ENCODE results near the gene SLC38A11. TPM values are rescaled to one million over a fixed set of nuclear protein-coding genes. Genes with fewer than 3 reads are reported as not detected.
"Not testable (repeated sequence)": the region's sequence is repeated elsewhere in the genome, so short reads cannot be mapped to it uniquely, and the experiment has no call there.

SLC38A11 gene
- total RNA-seq, 1 experiment from 2014 or later: not detected

- H4K20me1 ChIP-seq (ENCODE audit: insufficient read depth); H3K27me3 ChIP-seq (ENCODE audit: insufficient read depth, low read length); H2AFZ ChIP-seq (ENCODE audit: low read depth, low read length, poor library complexity, severe bottlenecking); H3K9me3 ChIP-seq (ENCODE audit: control insufficient read depth in 1 of 2, insufficient read depth in 1 of 2, low read depth in 1 of 2, low read length in 2 of 2); H3K79me2 ChIP-seq (ENCODE audit: insufficient read depth, low read length); H3K36me3 ChIP-seq (ENCODE audit: control insufficient read depth in 1 of 2, insufficient read depth in 2 of 2, low read length in 2 of 2); H3K4me1 ChIP-seq (ENCODE audit: control insufficient read depth in 1 of 2, insufficient read depth in 2 of 2, low read length in 2 of 2); intact Hi-C loops (cut with micrococcal nuclease); POLR2A ChIA-PET; H3K9ac ChIP-seq (ENCODE audit: low read length); ATAC-seq; CTCF ChIA-PET; RAD21 ChIA-PET (ENCODE audit: low non-redundant PET in 1 of 2, low total read pairs in 2 of 2, uncharacterized antibody in 2 of 2, unreplicated experiment in 2 of 2); H3K9me2 ChIP-seq (ENCODE audit: insufficient read depth); H3K27ac ChIP-seq (ENCODE audit: low read depth, low read length); DNase-seq (ENCODE audit: low read depth, low spot score); H3K4me3 ChIP-seq (replicated peaks in 1 of 2; ENCODE audit: low read depth in 1 of 2, low read length in 2 of 2); BruUV-seq (replicated peaks); H3K4me2 ChIP-seq (ENCODE audit: low read length): not testable (repeated sequence)
Measured at GRCh38 chr2:164988805-164989204, 33.5 kb upstream of the SLC38A11 start.

- POLR2A ChIA-PET; H3K36me3 ChIP-seq (ENCODE audit: control insufficient read depth in 1 of 2, insufficient read depth in 2 of 2, low read length in 2 of 2); H3K4me1 ChIP-seq (ENCODE audit: control insufficient read depth in 1 of 2, insufficient read depth in 2 of 2, low read length in 2 of 2); RAD21 ChIA-PET (ENCODE audit: low non-redundant PET in 1 of 2, low total read pairs in 2 of 2, uncharacterized antibody in 2 of 2, unreplicated experiment in 2 of 2); H3K4me3 ChIP-seq (replicated peaks in 1 of 2; ENCODE audit: low read depth in 1 of 2, low read length in 2 of 2); CTCF ChIA-PET; H3K9me2 ChIP-seq (ENCODE audit: insufficient read depth); H3K4me2 ChIP-seq (ENCODE audit: low read length); H3K9ac ChIP-seq (ENCODE audit: low read length); H2AFZ ChIP-seq (ENCODE audit: low read depth, low read length, poor library complexity, severe bottlenecking); ATAC-seq; H4K20me1 ChIP-seq (ENCODE audit: insufficient read depth); H3K9me3 ChIP-seq (ENCODE audit: control insufficient read depth in 1 of 2, insufficient read depth in 1 of 2, low read depth in 1 of 2, low read length in 2 of 2); intact Hi-C loops (cut with micrococcal nuclease); H3K79me2 ChIP-seq (ENCODE audit: insufficient read depth, low read length); BruUV-seq (replicated peaks); H3K27me3 ChIP-seq (ENCODE audit: insufficient read depth, low read length); DNase-seq (ENCODE audit: low read depth, low spot score); H3K27ac ChIP-seq (ENCODE audit: low read depth, low read length): not testable (repeated sequence)
Measured at GRCh38 chr2:164986027-164986426, 30.7 kb upstream of the SLC38A11 start.

GRCh38 chr2:164984428-164984827 lies 29.1 kb upstream of the SLC38A11 start:
- ATAC-seq: no peak
- Histone ChIP-seq H3K36me3 (ENCODE audit: control insufficient read depth in 1 of 2, insufficient read depth in 2 of 2, low read length in 2 of 2) (no peaks in the 10 kb centered on the region), H3K9me2 (ENCODE audit: insufficient read depth) (no peaks in the 10 kb centered on the region), H3K79me2 (ENCODE audit: insufficient read depth, low read length) (no peaks in the 10 kb centered on the region), H3K9me3 (ENCODE audit: control insufficient read depth in 1 of 2, insufficient read depth in 1 of 2, low read depth in 1 of 2, low read length in 2 of 2) (no peaks in the 10 kb centered on the region), H3K9ac (ENCODE audit: low read length) (no peak overlapping the region), H3K27ac (ENCODE audit: low read depth, low read length) (no peak overlapping the region), H3K27me3 (ENCODE audit: insufficient read depth, low read length) (no peaks in the 10 kb centered on the region), H3K4me1 (ENCODE audit: control insufficient read depth in 1 of 2, insufficient read depth in 2 of 2, low read length in 2 of 2) (no peaks in the 10 kb centered on the region), H3K4me3 (replicated peaks in 1 of 2; ENCODE audit: low read depth in 1 of 2, low read length in 2 of 2) (no peak overlapping the region), H3K4me2 (ENCODE audit: low read length) (no peak overlapping the region), H4K20me1 (ENCODE audit: insufficient read depth) (no peaks in the 10 kb centered on the region), H2AFZ (ENCODE audit: low read depth, low read length, poor library complexity, severe bottlenecking) (no peak overlapping the region)
- ChIA-PET POLR2A (no interaction called here), CTCF (no interaction called here), RAD21 (ENCODE audit: low non-redundant PET in 1 of 2, low total read pairs in 2 of 2, uncharacterized antibody in 2 of 2, unreplicated experiment in 2 of 2) (no interaction called here)
- BruUV-seq (replicated peaks): no TSS peak
- no peak for TF ChIP-seq POLR2AphosphoS5 (IDR thresholded peaks at IDR 0.05; ENCODE audit: low read depth, low read length)
- TF ChIP-seq TCF7L2 (IDR thresholded peaks at IDR 0.05; ENCODE audit: borderline replicate concordance, extremely low read depth, insufficient read depth, insufficient read length): no peak
- TF ChIP-seq RAD21 (IDR thresholded peaks at IDR 0.05; ENCODE audit: low read depth): no peak
- no peak for TF ChIP-seq SIN3A (IDR thresholded peaks at IDR 0.05; ENCODE audit: low read depth)
- no peak for TF ChIP-seq ELF1 (IDR thresholded peaks at IDR 0.05; ENCODE audit: borderline replicate concordance, low read depth)
- TF ChIP-seq EGR1 (IDR thresholded peaks at IDR 0.05; ENCODE audit: low read depth): no peak
- TF ChIP-seq ZNF274 (IDR thresholded peaks at IDR 0.05; ENCODE audit: low read depth, low read length): no peak
- TF ChIP-seq CEBPB (IDR thresholded peaks at IDR 0.05; ENCODE audit: low read depth): no peak
- no peak for TF ChIP-seq ATF3 (IDR thresholded peaks at IDR 0.05)
- no peak for DNase-seq (ENCODE audit: low read depth, low spot score)
- intact Hi-C loops (cut with micrococcal nuclease): no loop called here

Data from HCT116 (cell line).